ENCODE results near the gene SF3B3.
"Not testable (repeated sequence)": the region's sequence is repeated elsewhere in the genome, so short reads cannot be mapped to it uniquely, and the experiment has no call there.

The SF3B3 gene

DNA sequence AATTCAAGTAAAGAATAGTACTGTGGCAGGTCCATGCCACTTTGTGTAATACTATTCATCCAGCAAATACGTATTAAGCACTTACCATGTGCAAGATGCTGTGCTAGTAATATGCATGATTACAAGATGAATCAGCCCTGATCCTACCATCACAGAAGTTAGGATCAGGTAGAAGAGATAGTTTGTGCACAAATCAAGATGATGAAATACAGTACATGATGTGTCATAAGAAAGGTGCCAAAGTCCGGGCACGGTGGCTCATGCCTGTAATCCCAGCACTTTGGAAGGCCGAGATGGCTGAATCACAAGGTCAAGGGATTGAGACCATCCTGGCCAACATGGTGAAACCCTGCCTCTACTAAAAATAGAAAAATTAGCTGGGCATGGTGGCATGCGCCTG, 11.2 kb upstream of the SF3B3 start:
- no peak for DNase-seq

- DNase-seq, result no peak
Observed at GRCh38 chr16:70520612-70521297, 2.9 kb upstream of the SF3B3 start.

- DNase-seq, result no peak
Observed at GRCh38 chr16:70522216-70523075, 1.2 kb upstream of the SF3B3 start.

- peak; percentile 93 for DNase-seq
Observed at GRCh38 chr16:70523076-70523742, 407 bp upstream of the SF3B3 start, which contains the start of gene COG4. Gene COG4 (minus strand): TSS chr16:70523554. CDS start chr16:70523543, 11 bp downstream.

GRCh38 chr16:70524399-70524825, 796 bp downstream of the SF3B3 start:
- peak; percentile 36 for DNase-seq

GRCh38 chr16:70526403-70526802, 2.8 kb downstream of the SF3B3 start:
- no peak for DNase-seq

DNA sequence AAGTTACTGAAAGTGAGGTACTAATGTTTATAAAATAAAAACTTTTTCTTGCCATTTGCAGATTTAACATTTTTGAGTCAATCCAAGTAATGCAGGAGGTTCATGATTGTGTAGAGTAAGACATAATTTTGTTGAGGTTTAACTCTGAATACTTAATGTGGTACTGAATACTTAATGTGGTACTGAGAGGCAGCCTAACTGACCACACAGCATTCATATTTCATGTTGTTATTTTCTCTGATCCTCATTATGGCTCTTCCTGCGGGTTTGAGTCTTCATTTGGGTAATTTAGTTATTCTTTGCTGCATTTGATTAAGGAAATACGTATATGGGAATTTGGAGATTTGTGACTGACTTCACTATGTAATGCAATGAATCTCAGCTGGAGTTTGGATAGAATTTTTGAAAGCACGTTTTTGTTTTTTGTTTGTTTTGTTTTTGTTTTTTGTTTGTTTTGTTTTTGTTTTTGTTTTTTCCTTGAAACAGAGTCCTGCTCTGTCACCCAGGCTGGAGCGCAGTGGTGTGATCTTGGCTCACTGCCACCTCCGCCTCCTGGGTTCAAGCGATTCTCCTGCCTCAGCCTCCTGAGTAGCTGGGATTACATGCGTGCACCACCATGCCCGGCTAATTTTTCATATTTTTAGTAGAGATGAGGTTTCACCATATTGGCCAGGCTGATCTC, 3.8 kb downstream of the SF3B3 start:
- no peak for DNase-seq

GRCh38 chr16:70529051-70529777, 5.6 kb downstream of the SF3B3 start:
- DNase-seq, result no peak

DNA sequence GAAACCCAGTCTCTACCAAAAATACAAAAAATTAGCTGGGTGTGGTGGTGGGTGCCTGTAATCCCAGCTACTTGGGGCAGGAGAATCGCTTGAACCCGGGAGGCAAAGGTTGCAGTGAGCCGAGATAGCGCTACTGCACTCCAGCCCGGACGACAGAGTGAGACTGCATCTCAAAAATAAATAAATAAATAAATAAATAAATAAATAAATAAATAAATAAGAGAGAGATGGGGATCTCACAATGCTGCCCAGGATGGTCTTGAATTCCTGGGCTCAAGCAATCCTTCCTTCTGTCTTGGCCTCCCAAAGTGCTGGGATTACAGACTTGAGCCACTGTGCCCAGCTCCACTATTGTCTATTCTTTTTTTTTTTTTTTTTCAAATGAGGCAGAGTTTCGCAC, 6.3 kb downstream of the SF3B3 start:
- DNase-seq, result not testable (repeated sequence)

DNA sequence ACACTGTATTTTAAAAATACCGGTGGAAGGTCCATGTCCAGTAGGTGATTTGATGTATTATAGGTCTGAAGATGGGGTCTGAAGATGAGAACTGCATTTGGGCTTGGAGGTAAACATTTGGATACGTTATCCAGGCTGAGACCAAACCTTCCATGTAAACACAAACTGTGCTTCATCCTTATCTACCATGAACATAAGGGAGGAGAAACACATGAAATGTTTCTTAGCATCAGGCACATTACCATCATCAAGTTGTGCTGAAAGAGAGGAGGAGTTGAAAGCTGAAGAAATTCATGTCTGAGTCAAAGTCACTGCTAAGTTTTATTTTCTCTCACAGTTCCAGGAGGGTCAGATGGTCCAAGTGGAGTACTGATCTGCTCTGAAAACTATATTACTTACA, 11.4 kb downstream of the SF3B3 start:
- DNase-seq, result no peak

GRCh38 chr16:70540994-70541393, 17.4 kb downstream of the SF3B3 start:
- no peak for DNase-seq

GRCh38 chr16:70544548-70544947, 20.9 kb downstream of the SF3B3 start:
- no peak for DNase-seq

DNA sequence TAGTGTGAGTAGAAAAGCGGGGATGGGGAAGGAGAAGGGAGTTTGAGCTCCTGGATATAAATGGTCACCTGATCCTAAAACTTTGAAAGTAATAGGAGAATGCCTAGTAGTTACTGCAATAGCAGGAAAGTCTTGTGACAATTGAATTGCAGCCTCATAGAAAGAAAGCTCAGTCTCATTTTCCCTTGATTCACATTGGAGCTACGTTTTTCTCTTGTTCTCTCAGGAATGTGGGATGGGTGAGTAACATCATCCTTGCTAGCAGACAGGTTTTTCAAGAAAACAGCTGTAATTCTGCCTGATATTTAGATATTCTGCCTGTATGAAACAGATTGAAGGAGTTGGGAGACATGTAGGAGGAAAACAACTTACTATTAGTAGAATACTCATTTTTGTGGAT, 25.3 kb downstream of the SF3B3 start:
- DNase-seq, result no peak

- DNase-seq, result no peak
Observed at GRCh38 chr16:70550082-70550481, 26.5 kb downstream of the SF3B3 start.

DNA sequence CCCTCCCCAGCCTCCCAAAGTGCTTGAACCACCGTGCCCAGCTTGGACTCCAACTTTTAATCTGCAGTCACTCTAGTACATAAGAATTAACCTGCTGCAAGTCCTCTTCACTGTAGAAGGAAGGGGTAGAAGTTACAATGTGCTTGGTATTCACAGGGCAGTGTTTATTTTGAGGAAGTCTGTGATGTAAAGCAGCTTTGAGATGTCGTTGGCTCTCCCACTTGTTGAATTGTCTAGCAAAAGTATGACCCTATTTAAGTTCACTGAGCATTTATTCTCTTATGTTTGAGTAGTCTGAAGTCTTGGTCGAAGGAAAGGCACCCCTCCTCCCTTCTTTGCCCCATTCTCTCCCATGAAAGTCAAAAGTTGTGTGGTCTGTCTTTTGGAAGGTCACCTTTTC, 28.2 kb downstream of the SF3B3 start:
- DNase-seq, result no peak

- DNase-seq, result no peak
Observed at GRCh38 chr16:70552675-70553074, 29.1 kb downstream of the SF3B3 start.

GRCh38 chr16:70553645-70554044, 30.0 kb downstream of the SF3B3 start:
- DNase-seq, result no peak

DNA sequence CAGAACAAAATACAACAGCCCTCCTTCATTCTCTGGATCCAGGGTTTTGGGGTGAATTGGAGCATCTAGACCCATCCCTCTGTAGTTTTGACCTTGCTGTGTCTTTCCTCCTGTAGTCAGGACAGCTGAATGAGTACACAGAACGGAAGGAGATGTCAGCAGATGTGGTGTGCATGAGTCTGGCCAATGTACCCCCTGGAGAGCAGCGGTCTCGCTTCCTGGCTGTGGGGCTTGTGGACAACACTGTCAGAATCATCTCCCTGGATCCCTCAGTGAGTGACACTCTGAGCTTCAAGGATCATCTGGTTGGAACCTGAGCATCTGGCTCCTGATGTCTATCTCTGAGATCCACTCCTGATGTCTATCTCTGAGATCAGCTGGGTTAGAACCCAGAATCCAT, 32.4 kb downstream of the SF3B3 start:
- no peak for DNase-seq

DNA sequence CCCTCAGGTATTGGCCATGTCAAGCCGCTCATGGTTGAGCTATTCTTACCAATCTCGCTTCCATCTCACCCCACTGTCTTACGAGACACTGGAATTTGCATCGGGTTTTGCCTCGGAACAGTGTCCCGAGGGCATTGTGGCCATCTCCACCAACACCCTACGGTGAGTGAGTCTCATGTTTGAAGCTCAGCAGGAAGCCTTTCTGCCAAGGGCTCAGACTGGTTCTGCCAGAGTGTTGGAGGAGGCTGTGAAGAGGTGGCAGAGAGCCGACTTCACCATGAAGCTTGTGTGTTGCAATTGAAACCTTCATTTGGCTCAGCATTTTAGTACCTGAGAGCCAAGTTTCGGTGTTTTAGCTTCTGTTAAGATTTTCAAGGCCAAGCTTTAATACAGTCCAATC, 38.0 kb downstream of the SF3B3 start:
- no peak for DNase-seq

DNA sequence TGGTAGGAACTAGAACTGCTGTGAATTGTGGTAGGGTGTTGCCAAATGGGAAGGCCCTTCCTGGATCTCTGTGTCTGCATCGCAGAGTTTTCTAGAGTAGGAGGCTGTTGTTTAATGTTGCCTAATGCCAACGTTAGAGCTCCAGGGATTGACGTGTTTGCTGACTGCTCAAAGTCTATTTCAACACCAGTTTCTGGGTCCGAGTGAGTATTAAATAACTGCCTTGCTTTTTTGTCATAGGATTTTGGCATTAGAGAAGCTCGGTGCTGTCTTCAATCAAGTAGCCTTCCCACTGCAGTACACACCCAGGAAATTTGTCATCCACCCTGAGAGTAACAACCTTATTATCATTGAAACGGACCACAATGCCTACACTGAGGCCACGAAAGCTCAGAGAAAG, 40.0 kb downstream of the SF3B3 start:
- no peak for DNase-seq

- no peak for DNase-seq
Observed at GRCh38 chr16:70565053-70565452, 41.4 kb downstream of the SF3B3 start.

- no peak for DNase-seq
Observed at GRCh38 chr16:70568601-70569237, 45.1 kb downstream of the SF3B3 start.

Data from activated naive CD4-positive, alpha-beta T cell treated with Interleukin-2 at 50 U/mL for 16 hours (primary cell).